Ovary (tissue), 3 donors: ENCODE results near the gene MYT1.

Source experiments
- CTCF ChIP-seq, 3 donors: fragments of 450-650 bp in 2 of 3; fragments of 200-600 bp in 1 of 3; IDR thresholded peaks; one replicate each; pipeline versions ENCODE4 v1.5.1 to v1.8.0; 2016 to 2022; ENCODE audit warnings: antibody characterized with exemption in 3 of 3, mild to moderate bottlenecking in 1 of 3
- EP300 ChIP-seq: sonication (generic); formaldehyde crosslinking; IDR thresholded peaks from one replicate; pipeline ENCODE4 v1.6.1; 2017; ENCODE audit warnings: antibody characterized with exemption
- POLR2A ChIP-seq: fragments of 450-650 bp; IDR thresholded peaks from one replicate; pipeline ENCODE4 v1.6.1; 2017; ENCODE audit warnings: antibody characterized with exemption, mild to moderate bottlenecking, moderate library complexity
- donor health status: DM: no; HTN: no; CAD: no.

- TF ChIP-seq CTCF (IDR thresholded peaks at IDR 0.05), result no peak
- TF ChIP-seq POLR2A, result no peak
- TF ChIP-seq EP300, result no peak
Measured at GRCh38 chr20:64169091-64169560, 4.9 kb downstream of the MYT1 start.
